Cardiac fibroblast (primary cell): Measurements from ENCODE around the gene SGSM1.
A peak's percentile ranks its signal among the peaks of the same experiment; 100 is the strongest.

Experiments used
- DNase-seq, 2 donors: peaks; one replicate each; pipeline versions ENCODE4 v3.0.0 to v3.0.0-alpha.2; 2010; ENCODE audit warnings: low read depth in 2 of 2
- H3K4me3 ChIP-seq, 2 donors: replicated peaks in 1 of 2; 1 replicate in 1 of 2; 2 replicates in 1 of 2; pipeline ENCODE4 v1.5.1; 2011; ENCODE audit warnings: low read depth in 2 of 2, low read length in 2 of 2, mild to moderate bottlenecking in 2 of 2, moderate library complexity in 1 of 2
- TF ChIP-seq, protein P1 (sequence below): IDR thresholded peaks from one replicate; pipeline ENCODE4 v1.5.1; 2011; ENCODE audit warnings: low read depth, mild to moderate bottlenecking, low read length, inconsistent platforms

The SGSM1 gene

DNA sequence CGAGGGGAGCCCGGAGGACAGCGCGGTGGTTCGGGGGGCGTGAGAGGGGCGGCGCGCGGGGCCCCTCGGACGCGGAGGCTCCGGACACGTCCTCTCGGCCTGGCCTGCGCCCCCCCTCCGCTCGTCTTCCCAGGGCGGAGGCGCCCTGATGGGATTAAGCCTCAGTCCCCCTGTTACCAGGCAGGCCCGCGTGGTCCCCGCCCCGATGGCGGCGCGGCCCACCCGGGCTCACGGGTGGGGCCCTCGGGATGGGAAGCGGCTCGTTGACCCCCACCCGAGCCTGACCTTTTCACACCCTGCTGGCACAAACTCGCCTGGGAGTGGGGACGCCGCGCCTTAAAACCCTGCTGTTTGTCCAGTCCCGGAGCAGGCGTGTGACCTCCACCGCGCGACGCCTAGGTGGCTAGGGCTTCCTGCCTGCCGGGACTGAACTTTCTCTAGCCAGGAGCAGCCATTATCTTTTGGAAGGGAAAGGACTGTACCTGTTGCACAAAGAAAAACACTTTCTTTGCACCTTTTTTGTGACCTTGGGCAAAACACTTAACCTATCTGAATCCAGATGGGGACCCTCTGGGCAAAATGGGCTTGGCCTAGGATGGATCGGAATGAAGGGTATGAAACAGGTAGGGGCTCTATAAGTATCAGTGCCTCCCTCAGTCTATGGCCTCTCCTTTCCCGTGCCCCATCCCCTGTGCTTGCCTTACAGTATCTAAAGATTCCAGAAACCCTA lies 147.5 kb downstream of the SGSM1 start:
- TF ChIP-seq, protein P1, sequence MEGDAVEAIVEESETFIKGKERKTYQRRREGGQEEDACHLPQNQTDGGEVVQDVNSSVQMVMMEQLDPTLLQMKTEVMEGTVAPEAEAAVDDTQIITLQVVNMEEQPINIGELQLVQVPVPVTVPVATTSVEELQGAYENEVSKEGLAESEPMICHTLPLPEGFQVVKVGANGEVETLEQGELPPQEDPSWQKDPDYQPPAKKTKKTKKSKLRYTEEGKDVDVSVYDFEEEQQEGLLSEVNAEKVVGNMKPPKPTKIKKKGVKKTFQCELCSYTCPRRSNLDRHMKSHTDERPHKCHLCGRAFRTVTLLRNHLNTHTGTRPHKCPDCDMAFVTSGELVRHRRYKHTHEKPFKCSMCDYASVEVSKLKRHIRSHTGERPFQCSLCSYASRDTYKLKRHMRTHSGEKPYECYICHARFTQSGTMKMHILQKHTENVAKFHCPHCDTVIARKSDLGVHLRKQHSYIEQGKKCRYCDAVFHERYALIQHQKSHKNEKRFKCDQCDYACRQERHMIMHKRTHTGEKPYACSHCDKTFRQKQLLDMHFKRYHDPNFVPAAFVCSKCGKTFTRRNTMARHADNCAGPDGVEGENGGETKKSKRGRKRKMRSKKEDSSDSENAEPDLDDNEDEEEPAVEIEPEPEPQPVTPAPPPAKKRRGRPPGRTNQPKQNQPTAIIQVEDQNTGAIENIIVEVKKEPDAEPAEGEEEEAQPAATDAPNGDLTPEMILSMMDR = no peak
- DNase-seq = no peak
- peak overlapping the region; percentile 57 to 72 for H3K4me3 ChIP-seq

DNA sequence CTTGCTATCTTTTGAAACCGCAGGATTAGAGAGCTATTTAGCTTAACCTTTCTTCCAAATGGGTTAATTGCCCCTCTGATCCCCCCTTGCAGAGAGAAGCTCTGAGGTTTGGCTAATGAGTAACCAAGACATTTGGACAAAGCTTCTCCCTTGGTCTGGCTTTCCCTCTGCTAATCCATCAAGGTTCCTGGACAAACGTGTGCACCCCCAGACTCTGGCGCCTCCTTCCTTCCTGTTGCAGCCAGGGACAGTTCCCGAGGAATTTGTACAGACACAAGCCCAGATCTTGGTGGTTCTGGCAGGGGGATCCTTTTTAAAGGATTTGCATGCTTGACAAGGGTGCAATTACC lies 148.1 kb downstream of the SGSM1 start:
- DNase-seq = no peak
- TF ChIP-seq, protein P1 = no peak
- H3K4me3 ChIP-seq = peak overlapping the region in 1 of 2 donors; percentile 57

DNA sequence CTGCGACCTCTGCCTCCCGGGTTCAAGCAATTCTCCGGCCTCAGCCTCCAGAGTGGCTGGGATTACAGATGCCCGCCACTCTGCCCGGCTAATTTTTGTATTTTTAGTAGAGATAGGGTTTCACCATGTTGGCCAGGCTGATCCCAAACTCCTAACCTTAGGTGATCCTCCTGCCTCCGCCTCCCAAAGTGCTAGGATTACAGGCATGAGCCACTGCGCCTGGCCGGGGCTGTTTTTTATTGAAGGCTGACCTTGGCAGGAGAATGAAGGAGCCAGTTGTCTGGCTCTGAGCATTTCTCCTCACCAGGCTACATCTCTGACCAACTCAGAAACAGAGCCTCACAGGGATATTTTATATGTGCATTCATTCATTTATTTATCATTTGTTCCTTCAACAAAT lies 148.8 kb downstream of the SGSM1 start:
- no peak for DNase-seq
- H3K4me3 ChIP-seq = no peak overlapping the region
- TF ChIP-seq, protein P1 = no peak

DNA sequence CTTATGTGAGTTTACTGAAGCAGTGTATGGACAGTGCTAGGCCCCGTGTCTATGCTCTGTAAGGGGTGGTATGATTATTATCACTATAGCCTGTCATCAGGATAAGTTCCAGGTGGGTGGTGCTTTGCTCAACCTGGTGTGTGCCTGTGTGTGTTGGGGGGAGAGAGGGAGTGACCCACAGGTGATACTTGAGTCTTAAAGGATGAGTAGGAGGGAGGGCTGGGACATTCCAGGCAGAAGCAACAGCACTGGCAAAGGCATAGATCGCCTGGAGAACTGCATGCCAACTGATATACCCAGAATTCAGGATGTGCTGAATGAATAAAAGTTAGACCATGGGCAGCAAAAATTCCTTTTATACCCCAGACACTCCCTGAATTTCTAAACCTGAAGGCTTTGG lies 151.0 kb downstream of the SGSM1 start:
- H3K4me3 ChIP-seq = no peak overlapping the region
- DNase-seq = no peak
- TF ChIP-seq, protein P1 = no peak

DNA sequence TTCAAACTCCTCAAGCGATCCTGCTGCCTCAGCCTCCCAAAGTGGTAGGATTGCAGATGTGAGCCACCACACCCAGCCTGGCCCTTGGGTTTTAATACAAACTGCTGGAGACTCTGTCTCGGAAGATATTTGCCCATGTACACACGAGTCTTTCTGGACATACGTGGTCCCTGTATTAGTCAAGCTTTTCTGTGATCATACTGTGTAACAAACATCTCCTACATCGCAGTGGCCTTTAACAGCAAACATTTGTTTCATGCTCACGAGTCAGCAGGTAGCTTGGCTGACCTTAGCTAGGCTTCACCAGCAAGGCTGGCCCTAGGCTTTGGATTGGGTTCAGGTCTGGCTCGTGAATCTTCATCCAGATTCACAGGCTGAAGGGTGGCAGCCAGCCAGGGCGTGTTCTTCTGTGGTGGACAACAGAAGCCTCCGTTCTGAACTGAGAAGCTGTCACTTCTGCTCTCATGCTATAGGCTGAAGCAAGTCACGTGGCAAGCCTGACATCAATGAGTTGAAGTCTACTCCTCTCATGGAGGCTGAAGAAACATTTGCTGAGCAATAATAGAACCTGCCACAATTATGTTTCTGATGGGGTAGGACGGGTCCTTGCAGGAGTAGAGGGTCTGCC lies 155.3 kb downstream of the SGSM1 start:
- DNase-seq = no peak
- TF ChIP-seq, protein P1 = no peak
- H3K4me3 ChIP-seq = no peak overlapping the region

DNA sequence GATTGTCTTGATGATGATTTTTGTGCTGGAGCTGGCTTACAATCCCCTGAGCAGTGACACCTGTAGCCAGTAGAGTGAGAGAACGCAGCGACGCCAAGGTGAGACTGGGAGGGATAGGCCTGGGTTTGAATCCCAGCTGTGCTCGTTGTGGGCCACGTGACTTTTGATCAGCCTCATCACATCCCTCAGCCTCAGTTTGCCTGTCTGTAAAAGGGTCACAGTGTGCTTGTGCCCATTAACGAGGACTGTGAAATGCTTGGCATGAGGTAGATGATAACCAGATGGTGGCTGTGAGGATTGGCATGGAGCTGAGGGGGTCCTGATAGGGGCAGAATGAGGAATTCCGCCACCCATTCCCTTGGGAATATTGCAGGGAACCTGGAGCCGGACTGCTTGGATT lies 156.1 kb downstream of the SGSM1 start:
- no peak for DNase-seq
- TF ChIP-seq, protein P1 = no peak
- H3K4me3 ChIP-seq = no peak overlapping the region
